Prostate gland (tissue), 2 donors: ENCODE data around the gene MSL3. TPM values are rescaled to one million over a fixed set of nuclear protein-coding genes. Genes with fewer than 3 reads are reported as not detected.

ENCODE experiments used
- DNase-seq: peaks from one replicate; pipeline ENCODE4 v3.0.0-alpha.2; 2019; ENCODE audit warnings: low spot score
- H3K27ac ChIP-seq, 2 donors: fragments of 200-600 bp; sonication (generic); 2 replicates each; pipeline ENCODE4 v1.5.1; 2017 to 2019
- H3K27me3 ChIP-seq: fragments of 200-600 bp; sonication (generic); replicated peaks from 2 replicates; pipeline ENCODE4 v1.5.1; 2019; ENCODE audit not compliant: insufficient read depth
- H3K36me3 ChIP-seq, 2 donors: fragments of 200-600 bp; sonication (generic); 1 replicate in 1 of 2; 2 replicates in 1 of 2; pipeline versions ENCODE4 v1.5.1 to v1.8.1; 2017 to 2019
- H3K4me1 ChIP-seq: fragments of 200-600 bp; sonication (generic); replicated peaks from 2 replicates; pipeline ENCODE4 v1.5.1; 2019
- H3K4me3 ChIP-seq, 2 donors: fragments of 200-600 bp; sonication (generic); 2 replicates each; pipeline ENCODE4 v1.5.1; 2017 to 2019
- H3K9me3 ChIP-seq: fragments of 200-600 bp; sonication (generic); 2 replicates; pipeline ENCODE4 v1.5.1; 2017
- POLR2A ChIP-seq: fragments of 450-650 bp; IDR thresholded peaks from one replicate; pipeline ENCODE4 v1.6.1; 2016; ENCODE audit warnings: antibody characterized with exemption, mild to moderate bottlenecking
- POLR2AphosphoS5 ChIP-seq: sonication (generic); formaldehyde crosslinking; IDR thresholded peaks from one replicate; pipeline ENCODE4 v1.6.1; 2017; ENCODE audit warnings: antibody characterized with exemption
- WGBS: methylation state at CpG from one replicate; pipeline ENCODE4 v1.1.5; 2018; 5-methylcytosine and 5-hydroxymethylcytosine counted together
- intact Hi-C: fragments of 100-400 bp; cut with DNase I; formaldehyde crosslinking; loops from one replicate; pipeline ENCODE4 v1.14.2; 2022
- total RNA-seq, 2 donors: library from RNA; depleted of rRNA; stranded (reverse); fragments of >200 nt; gene quantifications; one replicate each; pipeline ENCODE4 v1.1.0, GENCODE V29; 2016
- TF ChIP-seq, protein P1 (sequence below), 4 experiments: fragments of 200-600 bp in 2 of 4; fragments of 450-650 bp in 2 of 4; sonication (generic) in 2 of 4; IDR thresholded peaks; 1 replicate in 3 of 4; 2 replicates in 1 of 4; pipeline ENCODE4 v1.5.1; 2016 to 2019; ENCODE audit warnings: antibody characterized with exemption in 4 of 4, mild to moderate bottlenecking in 2 of 4, moderate library complexity in 2 of 4

MSL3 gene
- total RNA-seq, 2 donors from 2014 or later = 13.4 to 34.8 TPM

DNA sequence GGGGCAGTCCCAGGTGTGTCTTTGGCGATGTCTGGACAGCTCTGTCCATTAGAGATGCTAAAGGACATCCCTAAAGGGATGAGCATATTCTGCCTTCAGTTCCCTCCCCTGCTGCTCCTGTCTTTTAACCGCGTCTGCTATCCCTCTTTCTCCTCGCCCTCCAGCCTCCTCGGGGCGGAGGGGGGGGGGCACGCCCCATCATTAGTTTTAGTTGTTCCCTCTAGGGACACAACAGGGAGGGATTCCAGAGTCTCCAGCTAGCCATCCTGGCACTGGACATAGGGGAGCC lies 1.1 kb downstream of the MSL3 start:
- TF ChIP-seq, protein P1, sequence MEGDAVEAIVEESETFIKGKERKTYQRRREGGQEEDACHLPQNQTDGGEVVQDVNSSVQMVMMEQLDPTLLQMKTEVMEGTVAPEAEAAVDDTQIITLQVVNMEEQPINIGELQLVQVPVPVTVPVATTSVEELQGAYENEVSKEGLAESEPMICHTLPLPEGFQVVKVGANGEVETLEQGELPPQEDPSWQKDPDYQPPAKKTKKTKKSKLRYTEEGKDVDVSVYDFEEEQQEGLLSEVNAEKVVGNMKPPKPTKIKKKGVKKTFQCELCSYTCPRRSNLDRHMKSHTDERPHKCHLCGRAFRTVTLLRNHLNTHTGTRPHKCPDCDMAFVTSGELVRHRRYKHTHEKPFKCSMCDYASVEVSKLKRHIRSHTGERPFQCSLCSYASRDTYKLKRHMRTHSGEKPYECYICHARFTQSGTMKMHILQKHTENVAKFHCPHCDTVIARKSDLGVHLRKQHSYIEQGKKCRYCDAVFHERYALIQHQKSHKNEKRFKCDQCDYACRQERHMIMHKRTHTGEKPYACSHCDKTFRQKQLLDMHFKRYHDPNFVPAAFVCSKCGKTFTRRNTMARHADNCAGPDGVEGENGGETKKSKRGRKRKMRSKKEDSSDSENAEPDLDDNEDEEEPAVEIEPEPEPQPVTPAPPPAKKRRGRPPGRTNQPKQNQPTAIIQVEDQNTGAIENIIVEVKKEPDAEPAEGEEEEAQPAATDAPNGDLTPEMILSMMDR (IDR thresholded peaks at IDR 0.05) = no peak
- no peak for TF ChIP-seq POLR2AphosphoS5
- TF ChIP-seq POLR2A = no peak
- Histone ChIP-seq H3K36me3 (no peaks in the 10 kb centered on the region), H3K27ac (peak overlapping the region; percentile 74 to 80), H3K4me1 (no peaks in the 10 kb centered on the region), H3K9me3 (no peaks in the 10 kb centered on the region), H3K4me3 (peak overlapping the region; percentile 46 to 51), H3K27me3 (no peaks in the 10 kb centered on the region)
- intact Hi-C loops = no loop called here
- WGBS = 0% methylated on average over 6 of the region's 7 CpGs
- DNase-seq = no peak

DNA sequence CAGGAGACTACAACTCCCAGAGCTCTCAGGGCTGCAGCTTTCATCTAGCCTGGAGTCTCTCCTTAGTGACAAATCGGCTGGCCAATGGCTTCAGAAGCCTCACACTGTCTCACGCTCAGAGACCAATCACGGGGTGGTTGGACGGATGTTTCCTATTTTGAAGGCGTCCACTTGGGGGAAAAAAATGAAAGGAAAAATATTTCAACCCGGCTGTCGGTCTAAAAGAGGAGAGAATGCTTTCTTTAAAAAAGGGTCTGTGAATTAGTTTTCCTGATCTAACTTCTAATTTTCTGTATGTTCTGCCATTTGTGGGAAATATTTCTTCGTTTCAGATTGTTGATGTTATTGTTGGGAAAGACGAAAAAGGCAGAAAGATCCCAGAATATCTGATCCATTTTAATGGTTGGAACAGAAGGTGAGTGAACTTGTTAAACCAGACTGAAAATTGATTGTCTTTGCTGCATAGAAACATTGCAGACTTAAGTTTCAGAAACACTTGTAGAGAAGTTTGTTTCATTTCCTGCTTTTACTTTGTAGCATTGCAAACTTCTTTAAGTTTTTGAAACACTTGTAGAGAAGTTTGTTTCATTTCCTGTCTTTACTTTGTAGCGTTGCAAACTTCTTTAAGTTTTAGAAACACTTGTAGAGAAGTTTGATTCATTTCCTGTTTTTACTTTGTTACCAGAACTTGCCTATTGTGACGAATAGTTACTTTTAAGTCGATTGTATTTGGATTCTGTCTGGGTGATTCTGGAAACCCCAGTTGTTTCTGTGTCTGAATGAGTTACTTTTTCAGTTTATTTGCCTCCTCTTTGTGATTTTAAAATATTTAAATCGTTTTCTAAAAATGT lies 1.6 kb downstream of the MSL3 start:
- H3K27ac ChIP-seq = peak overlapping the region; percentile 57 to 80
- TF ChIP-seq, protein P1 (IDR thresholded peaks at IDR 0.05) = peak in 1 of 4 experiments; percentile 27
- TF ChIP-seq POLR2AphosphoS5 (peak; percentile 77), POLR2A (no peak)
- H3K27me3 ChIP-seq = no peaks in the 10 kb centered on the region
- DNase-seq = peak; percentile 86
- 4% methylated on average over 13 of the region's 13 CpGs for WGBS
- H3K4me3 ChIP-seq = peak overlapping the region; percentile 46 to 51
- H3K9me3 ChIP-seq = no peaks in the 10 kb centered on the region
- H3K4me1 ChIP-seq = no peaks in the 10 kb centered on the region
- H3K36me3 ChIP-seq = no peaks in the 10 kb centered on the region
- intact Hi-C loops = loop anchor here (5.0 to 10.0 kb wide), 2 partner anchors 617 to 1575 kb away; no protein-coding TSS in a partner anchor

DNA sequence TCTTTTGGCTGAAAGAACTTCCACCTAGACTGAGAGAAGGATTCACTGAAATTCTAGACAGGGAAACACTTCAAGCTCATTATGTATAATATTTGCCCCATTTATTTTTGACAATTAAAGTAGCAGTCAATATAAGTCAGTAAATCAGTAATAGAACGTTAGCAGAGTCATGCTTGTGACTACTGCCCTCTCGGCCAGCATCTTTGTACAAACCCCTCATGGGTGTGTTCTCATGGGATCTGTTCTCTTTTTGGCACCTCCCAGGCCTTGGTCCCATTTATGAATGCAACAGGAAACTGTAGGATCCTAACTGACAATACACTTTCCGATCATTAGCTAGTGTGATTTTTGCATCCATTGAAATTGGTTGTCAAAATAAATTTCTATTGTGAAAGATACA lies 2.9 kb downstream of the MSL3 start:
- no peak for DNase-seq
- no peaks in the 10 kb centered on the region for H3K36me3 ChIP-seq
- H3K4me1 ChIP-seq = no peaks in the 10 kb centered on the region
- H3K9me3 ChIP-seq = no peaks in the 10 kb centered on the region
- intact Hi-C loops = loop anchor here (5.0 to 10.0 kb wide), 2 partner anchors 619 to 1576 kb away; no protein-coding TSS in a partner anchor
- H3K4me3 ChIP-seq = no peak overlapping the region
- H3K27ac ChIP-seq = no peak overlapping the region
- TF ChIP-seq, protein P1 (IDR thresholded peaks at IDR 0.05) = no peak
- TF ChIP-seq POLR2A (no peak), POLR2AphosphoS5 (no peak)
- 76% methylated on average over 3 of the region's 3 CpGs for WGBS
- no peaks in the 10 kb centered on the region for H3K27me3 ChIP-seq

DNA sequence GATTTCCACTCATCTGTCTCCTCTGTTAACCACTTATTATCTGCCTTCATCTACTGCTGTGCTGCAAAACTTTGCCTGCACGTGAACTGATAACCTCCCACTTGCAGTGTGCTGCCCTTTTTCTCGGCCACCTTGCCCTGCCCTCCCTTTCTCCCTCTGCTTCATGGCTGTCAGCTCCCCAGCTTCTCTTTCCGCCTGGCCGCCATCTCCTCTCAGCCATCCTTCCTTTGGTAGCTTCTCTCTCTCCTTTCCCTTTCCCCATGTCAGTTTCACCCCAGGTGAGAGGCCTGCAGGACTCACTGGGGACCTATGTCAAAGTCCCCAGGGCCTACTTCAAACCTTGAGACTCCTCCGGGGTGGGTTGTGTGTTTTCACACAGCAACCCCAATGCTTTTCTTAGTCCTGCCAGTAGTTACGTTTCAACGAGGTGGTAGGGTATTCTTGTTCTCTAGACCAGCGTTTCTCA lies 6.6 kb downstream of the MSL3 start:
- 85% methylated on average over 5 of the region's 8 CpGs for WGBS
- TF ChIP-seq POLR2A (no peak), POLR2AphosphoS5 (no peak)
- TF ChIP-seq, protein P1 (IDR thresholded peaks at IDR 0.05) = no peak
- no peaks in the 10 kb centered on the region for H3K9me3 ChIP-seq
- H3K4me3 ChIP-seq = no peak overlapping the region
- DNase-seq = no peak
- no peak overlapping the region for H3K27ac ChIP-seq
- no peaks in the 10 kb centered on the region for H3K36me3 ChIP-seq
- intact Hi-C loops = loop anchor here (5.0 to 10.0 kb wide), 3 partner anchors 232 to 1580 kb away; no protein-coding TSS in a partner anchor
- H3K27me3 ChIP-seq = no peaks in the 10 kb centered on the region
- no peaks in the 10 kb centered on the region for H3K4me1 ChIP-seq
